ENCODE measurements around the gene MRPL23. TPM values are rescaled to one million over a fixed set of nuclear protein-coding genes. Genes with fewer than 3 reads are reported as not detected.

The MRPL23 gene
- total RNA-seq, 2 donors from 2014 or later, result 59.4 to 60.3 TPM

DNA sequence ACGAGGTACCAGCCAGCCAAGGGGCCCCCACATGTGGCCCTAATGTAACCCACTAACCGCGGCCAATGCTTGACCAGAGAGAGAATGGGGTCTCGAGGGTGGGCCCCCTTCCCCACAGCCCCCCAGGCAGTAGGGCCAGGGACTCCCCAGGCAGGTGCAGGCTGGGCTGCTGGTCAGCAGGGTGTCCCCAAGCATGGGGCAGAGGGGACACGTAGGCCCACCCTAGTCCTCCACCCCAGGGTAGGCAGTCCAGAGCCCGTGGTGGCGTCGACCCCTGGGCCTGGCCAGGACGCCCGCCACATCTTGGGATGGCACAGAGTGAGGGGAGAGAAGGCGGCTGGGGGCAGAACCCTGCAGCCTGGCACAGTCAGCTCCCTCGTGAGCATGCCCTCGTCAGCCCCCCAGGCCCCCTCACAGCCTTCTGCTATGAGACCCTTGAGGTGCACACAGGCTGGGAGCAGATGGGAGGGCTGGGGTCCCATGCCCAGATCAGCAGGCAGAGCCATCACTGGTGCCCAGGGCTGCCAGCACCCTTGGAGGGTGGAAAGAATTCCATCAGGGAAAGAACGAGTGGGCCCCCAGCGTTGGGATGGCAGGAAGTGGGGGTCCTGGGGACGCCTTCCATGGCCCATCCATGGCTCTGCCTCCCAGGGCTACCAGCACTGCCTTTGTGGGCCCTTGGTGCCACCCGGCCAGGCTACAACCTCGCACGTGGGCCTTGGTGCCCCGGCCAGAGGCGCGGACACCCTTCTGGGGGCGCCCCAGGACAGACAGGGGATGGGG lies 21.6 kb upstream of the MRPL23 start:
- Mint-ChIP-seq H3K4me1 (ENCODE audit: low read depth) (no peaks in the 10 kb centered on the region), H3K27me3 (ENCODE audit: low read depth) (no peaks in the 10 kb centered on the region), H3K9me3 (no peaks in the 10 kb centered on the region), H3K27ac (no peak overlapping the region), H3K36me3 (ENCODE audit: insufficient read depth in 2 of 2) (no peaks in the 10 kb centered on the region), H3K4me3 (no peak overlapping the region)
- no peak for DNase-seq
- no peak for ATAC-seq (replicated peaks in 1 of 2)

DNA sequence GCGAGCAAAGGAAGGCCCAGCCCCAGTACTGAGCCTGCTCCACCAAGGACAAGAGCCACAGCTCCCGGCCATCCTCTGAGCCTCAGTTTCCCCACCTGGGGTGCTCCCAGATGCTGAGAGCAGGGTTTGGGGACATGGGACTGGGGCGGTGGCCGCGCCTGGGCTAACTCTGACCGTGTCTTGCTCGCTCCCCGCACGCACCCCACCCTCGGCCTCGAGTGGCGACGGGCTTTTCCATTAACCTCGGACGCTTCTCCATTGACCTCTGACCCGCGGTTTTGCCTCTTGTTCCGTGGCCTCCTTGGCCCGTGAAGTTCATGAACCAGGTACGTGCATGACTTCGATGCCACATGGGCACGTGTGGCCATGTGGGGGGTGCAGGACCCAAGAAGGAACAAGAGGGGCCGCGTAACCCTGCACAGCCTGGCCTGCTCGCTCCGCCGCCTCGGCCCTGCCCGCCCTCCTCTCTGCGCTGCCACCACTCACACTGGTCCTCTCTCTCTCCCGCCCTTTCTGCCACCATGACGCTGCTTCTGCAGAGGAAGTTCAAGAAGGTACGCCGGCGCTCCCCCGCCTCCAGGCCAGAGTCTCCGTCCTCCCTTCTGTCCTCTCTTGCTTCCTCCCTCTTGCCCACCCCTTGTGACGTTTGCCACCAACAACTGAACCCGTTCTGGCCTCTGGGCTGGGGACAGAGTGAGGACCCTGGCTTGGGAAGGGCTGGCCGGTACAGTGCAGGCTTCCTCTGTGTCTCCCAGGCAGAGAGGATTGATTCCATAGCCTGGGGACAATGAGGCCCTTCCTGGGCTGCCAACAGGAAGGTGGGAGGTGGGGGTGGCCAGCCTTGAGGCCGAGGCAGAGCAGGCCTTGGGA lies 20.7 kb upstream of the MRPL23 start:
- no peaks in the 10 kb centered on the region for H3K4me1 Mint-ChIP-seq (ENCODE audit: low read depth)
- peaks cover under 1% of the 10 kb centered on the region for H3K27me3 Mint-ChIP-seq (ENCODE audit: low read depth)
- no peaks in the 10 kb centered on the region for H3K36me3 Mint-ChIP-seq (ENCODE audit: insufficient read depth in 2 of 2)
- DNase-seq, result no peak
- H3K4me3 Mint-ChIP-seq, result no peak overlapping the region
- ATAC-seq (replicated peaks in 1 of 2), result no peak
- no peak overlapping the region for H3K27ac Mint-ChIP-seq
- H3K9me3 Mint-ChIP-seq, result no peaks in the 10 kb centered on the region

DNA sequence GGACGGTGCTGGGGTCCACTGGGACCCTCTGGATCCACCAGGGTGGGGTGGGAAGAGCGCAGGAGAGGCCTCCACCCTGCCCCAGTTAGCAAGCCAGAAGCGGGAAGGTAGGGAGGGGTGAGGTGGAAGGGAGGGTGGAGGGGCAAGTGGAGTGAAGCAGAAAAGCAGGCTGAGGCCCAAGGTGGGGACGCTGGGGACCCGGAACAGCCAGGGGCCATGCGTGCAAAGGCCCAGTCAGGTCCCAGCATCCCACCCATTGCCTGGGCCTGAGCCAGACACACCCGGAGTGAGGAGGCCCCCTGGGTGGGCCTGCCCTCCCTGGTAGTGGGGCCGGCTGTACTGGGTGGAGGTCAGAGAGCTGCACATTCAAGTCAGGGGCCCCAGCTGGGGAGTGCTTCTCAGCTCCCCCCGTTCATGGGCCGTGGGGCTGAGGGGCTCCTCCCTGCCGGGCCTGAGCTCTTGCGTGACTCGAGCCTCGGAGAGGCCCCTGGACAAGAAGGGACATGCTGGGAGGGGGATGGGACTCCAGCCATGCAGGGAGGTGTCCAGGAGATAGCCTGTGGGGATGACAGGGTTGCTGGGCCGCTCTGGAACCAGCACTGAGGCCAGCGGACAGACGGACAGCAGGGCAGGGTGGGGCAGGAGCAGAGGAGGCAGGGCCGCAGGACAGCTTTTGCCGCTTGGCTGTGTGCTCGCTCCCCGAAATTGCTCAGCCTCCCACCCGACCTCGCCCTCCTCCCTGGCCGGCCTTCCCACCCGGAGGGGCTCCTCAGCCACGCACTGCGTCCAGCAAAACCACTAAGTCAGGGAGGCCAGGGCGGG lies 19.9 kb upstream of the MRPL23 start:
- Mint-ChIP-seq H3K27me3 (ENCODE audit: low read depth) (peaks cover 9% of the 10 kb centered on the region), H3K27ac (no peak overlapping the region), H3K4me3 (no peak overlapping the region), H3K4me1 (ENCODE audit: low read depth) (no peaks in the 10 kb centered on the region), H3K36me3 (ENCODE audit: insufficient read depth in 2 of 2) (no peaks in the 10 kb centered on the region), H3K9me3 (no peaks in the 10 kb centered on the region)
- DNase-seq (no peak), ATAC-seq (replicated peaks in 1 of 2) (no peak)

GRCh38 chr11:1927848-1928469 lies 19.2 kb upstream of the MRPL23 start:
- H3K36me3 Mint-ChIP-seq (ENCODE audit: insufficient read depth in 2 of 2), result no peaks in the 10 kb centered on the region
- no peak overlapping the region for H3K27ac Mint-ChIP-seq
- no peaks in the 10 kb centered on the region for H3K9me3 Mint-ChIP-seq
- ATAC-seq (replicated peaks in 1 of 2) (no peak), DNase-seq (no peak)
- peaks cover 9% of the 10 kb centered on the region for H3K27me3 Mint-ChIP-seq (ENCODE audit: low read depth)
- H3K4me1 Mint-ChIP-seq (ENCODE audit: low read depth), result no peaks in the 10 kb centered on the region
- no peak overlapping the region for H3K4me3 Mint-ChIP-seq

DNA sequence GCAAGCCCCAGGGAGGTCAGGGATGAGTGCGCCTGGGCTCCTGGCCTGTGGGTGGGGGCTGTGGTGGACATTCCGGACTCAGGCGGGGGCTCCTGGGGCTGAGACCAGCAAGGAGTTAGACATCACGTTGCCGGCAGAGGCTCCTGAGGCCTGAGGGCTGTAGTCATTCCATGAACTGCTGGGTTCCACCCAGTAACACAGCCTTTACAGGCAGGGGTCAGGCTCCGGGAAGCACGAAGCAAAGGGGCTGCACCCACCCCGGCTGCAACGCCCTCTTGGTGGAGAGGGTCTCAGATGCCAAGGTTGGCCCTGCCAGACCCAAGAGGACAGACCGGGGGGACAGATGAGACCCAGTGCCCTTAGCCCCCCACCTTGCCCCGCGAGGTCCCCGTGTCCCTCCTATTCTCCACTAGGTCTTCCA lies 18.7 kb upstream of the MRPL23 start:
- ATAC-seq (replicated peaks in 1 of 2), result no peak
- H3K27ac Mint-ChIP-seq, result no peak overlapping the region
- no peaks in the 10 kb centered on the region for H3K36me3 Mint-ChIP-seq (ENCODE audit: insufficient read depth in 2 of 2)
- H3K27me3 Mint-ChIP-seq (ENCODE audit: low read depth), result peaks cover 9% of the 10 kb centered on the region
- H3K9me3 Mint-ChIP-seq, result no peaks in the 10 kb centered on the region
- H3K4me1 Mint-ChIP-seq (ENCODE audit: low read depth), result no peaks in the 10 kb centered on the region
- no peak for DNase-seq
- no peak overlapping the region for H3K4me3 Mint-ChIP-seq

DNA sequence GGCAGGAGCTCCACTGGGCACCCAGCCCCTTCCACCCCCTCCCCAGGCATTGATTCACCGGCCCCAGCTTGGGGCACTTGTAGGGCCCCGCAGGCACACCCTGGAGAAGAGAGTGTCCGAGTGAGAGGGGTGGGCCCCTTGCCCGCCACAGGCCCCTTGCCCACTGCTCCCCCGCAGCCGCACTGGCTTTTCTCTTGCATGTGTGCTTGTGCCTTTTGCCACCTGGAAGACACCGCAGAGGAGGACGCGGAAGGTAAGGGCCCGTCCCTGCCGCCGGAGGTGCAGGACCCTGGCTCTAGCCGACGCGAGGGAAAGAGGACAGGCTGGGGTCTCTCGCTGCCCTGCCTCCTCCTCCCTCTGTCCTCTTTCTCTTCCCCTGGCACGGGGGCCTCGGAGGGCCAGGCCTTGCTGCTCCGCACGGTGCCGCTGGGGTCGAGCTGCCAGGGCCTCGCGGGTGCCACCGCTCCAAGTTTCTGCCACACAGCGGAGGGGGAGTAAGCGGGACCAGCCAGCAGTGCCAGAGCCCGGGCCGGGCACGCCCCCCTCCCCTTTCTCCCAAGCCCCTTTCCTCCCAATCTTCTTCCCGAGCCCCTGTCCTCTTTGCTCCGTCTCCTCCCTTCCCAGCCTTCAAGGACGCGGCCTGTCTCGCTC lies 18.1 kb upstream of the MRPL23 start:
- no peaks in the 10 kb centered on the region for H3K9me3 Mint-ChIP-seq
- H3K36me3 Mint-ChIP-seq (ENCODE audit: insufficient read depth in 2 of 2), result no peaks in the 10 kb centered on the region
- H3K4me1 Mint-ChIP-seq (ENCODE audit: low read depth), result no peaks in the 10 kb centered on the region
- H3K27ac Mint-ChIP-seq, result no peak overlapping the region
- H3K4me3 Mint-ChIP-seq, result no peak overlapping the region
- peaks cover 9% of the 10 kb centered on the region for H3K27me3 Mint-ChIP-seq (ENCODE audit: low read depth)
- DNase-seq (no peak), ATAC-seq (replicated peaks in 1 of 2) (no peak)

DNA sequence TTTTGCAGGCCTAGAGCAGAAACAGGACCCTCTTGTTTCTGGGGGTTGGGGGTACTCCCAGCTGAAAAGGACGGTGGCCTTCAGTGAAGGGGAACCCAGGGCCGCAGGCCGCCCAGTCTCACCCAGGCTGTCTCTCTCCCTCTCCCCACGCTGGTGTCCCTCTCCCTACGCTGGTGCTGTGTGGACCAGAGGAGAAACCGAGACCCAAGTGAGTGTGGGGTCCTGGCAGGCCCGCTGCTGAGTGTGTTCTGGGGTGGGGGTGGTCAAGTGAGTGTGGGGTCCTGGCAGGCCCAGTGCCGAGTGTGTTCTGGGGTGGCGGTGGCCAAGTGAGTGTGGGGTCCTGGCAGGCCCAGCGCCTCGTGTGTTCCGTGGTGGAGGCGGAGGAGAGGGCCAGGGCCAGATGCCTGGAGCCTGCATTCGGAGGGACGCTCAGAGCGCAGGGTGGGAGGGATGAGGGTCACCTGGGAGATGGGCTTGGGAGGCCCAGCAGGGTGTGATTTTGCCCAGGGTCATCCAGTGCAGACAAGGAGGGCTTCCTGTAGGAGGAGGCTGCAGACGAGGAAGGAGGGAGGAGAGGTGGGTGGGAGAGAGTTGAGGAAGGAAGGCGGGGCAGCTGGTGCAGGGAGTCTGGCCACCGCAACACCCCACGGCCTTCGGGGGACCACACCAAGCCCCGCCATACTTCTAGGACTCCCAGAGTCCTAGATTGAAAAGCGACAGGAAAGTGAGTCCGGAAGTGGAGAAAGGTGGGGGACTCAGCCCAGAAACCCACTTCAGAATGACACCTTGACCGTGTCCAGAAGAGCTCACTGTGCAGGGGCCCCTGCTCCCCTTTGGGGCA lies 17.3 kb upstream of the MRPL23 start:
- no peak overlapping the region for H3K4me3 Mint-ChIP-seq

DNA sequence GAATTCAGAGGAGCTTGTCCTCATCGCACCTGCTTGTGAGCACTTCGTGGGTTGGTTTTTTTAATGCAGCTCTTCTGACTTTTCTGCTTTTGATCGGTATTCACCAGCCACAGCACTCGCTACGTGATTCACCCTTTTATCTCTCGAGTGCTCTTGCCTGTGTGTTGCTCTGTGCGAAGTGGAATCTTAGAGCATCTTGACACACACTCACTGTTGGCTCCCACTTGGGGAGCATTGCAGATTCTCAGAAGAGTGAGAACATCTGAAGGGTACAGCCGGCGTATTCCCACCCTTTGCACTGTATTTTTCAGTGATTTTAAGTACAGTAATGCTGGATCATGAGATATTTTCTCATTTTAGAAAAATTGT lies 16.7 kb upstream of the MRPL23 start:
- Mint-ChIP-seq H3K4me1 (ENCODE audit: low read depth) (no peaks in the 10 kb centered on the region), H3K27me3 (ENCODE audit: low read depth) (peaks cover 9% of the 10 kb centered on the region), H3K36me3 (ENCODE audit: insufficient read depth in 2 of 2) (no peaks in the 10 kb centered on the region), H3K9me3 (no peaks in the 10 kb centered on the region), H3K4me3 (no peak overlapping the region), H3K27ac (no peak overlapping the region)
- peak in 1 of 2 donors; percentile 20 for ATAC-seq (replicated peaks in 1 of 2)
- DNase-seq, result no peak

More for the DNA sequence above, 17.3 kb upstream of the MRPL23 start:
- Mint-ChIP-seq H3K36me3 (ENCODE audit: insufficient read depth in 2 of 2) (no peaks in the 10 kb centered on the region), H3K9me3 (no peaks in the 10 kb centered on the region), H3K27ac (no peak overlapping the region), H3K4me1 (ENCODE audit: low read depth) (no peaks in the 10 kb centered on the region), H3K27me3 (ENCODE audit: low read depth) (peaks cover 9% of the 10 kb centered on the region)
- ATAC-seq (replicated peaks in 1 of 2) (no peak), DNase-seq (no peak)

GRCh38 chr11:1931341-1932104 lies 15.6 kb upstream of the MRPL23 start:
- no peaks in the 10 kb centered on the region for H3K36me3 Mint-ChIP-seq (ENCODE audit: insufficient read depth in 2 of 2)
- H3K4me3 Mint-ChIP-seq, result no peak overlapping the region
- H3K9me3 Mint-ChIP-seq, result no peaks in the 10 kb centered on the region
- H3K27me3 Mint-ChIP-seq (ENCODE audit: low read depth), result peaks cover 9% of the 10 kb centered on the region
- no peak for DNase-seq
- no peaks in the 10 kb centered on the region for H3K4me1 Mint-ChIP-seq (ENCODE audit: low read depth)
- H3K27ac Mint-ChIP-seq, result no peak overlapping the region
- no peak for ATAC-seq (replicated peaks in 1 of 2)

DNA sequence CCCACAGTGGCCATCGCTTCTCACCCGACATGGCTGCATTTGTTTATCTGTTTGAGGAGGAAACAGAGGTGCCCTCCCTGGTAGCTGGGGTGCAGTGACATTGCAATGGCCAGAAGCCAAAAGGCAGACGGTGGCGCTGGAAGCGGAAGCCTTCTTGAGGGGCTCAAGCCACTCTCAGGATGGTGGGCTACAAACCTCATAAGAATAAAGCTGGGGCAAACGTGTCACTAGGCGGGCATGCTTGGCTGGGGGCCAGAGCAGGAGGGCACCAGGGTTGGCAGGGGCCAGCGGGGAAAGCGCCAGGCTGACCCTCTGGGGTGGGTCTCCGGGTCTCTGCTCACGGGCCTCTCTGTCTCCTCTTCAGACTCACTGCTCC lies 15.0 kb upstream of the MRPL23 start:
- H3K27me3 Mint-ChIP-seq (ENCODE audit: low read depth), result peaks cover 9% of the 10 kb centered on the region
- H3K36me3 Mint-ChIP-seq (ENCODE audit: insufficient read depth in 2 of 2), result no peaks in the 10 kb centered on the region
- no peak overlapping the region for H3K27ac Mint-ChIP-seq
- ATAC-seq (replicated peaks in 1 of 2), result no peak
- no peak for DNase-seq
- no peaks in the 10 kb centered on the region for H3K9me3 Mint-ChIP-seq
- no peak overlapping the region for H3K4me3 Mint-ChIP-seq
- no peaks in the 10 kb centered on the region for H3K4me1 Mint-ChIP-seq (ENCODE audit: low read depth)

DNA sequence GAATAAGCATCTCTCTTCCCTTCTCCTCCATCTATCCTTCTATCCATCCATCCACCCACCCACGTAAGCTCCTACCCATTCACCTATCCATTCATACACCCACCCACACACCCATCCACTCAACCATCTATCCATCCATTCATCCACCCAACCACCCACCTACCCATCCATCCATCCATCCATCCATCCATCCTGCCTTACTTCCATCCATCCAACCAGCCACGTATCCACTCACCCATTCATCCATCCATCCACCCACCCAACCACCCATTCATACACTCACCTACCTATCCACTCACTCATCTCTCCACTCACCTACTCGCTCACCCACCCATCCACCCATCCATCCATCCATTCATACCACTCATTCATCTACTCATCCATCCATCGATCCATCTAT lies 14.5 kb upstream of the MRPL23 start:
- no peak overlapping the region for H3K27ac Mint-ChIP-seq
- H3K4me1 Mint-ChIP-seq (ENCODE audit: low read depth), result no peaks in the 10 kb centered on the region
- H3K4me3 Mint-ChIP-seq, result no peak overlapping the region
- no peak for DNase-seq
- no peak for ATAC-seq (replicated peaks in 1 of 2)
- no peaks in the 10 kb centered on the region for H3K9me3 Mint-ChIP-seq
- H3K27me3 Mint-ChIP-seq (ENCODE audit: low read depth), result peaks cover 9% of the 10 kb centered on the region
- H3K36me3 Mint-ChIP-seq (ENCODE audit: insufficient read depth in 2 of 2), result no peaks in the 10 kb centered on the region

Data from activated T-cell treated with anti-CD3 and anti-CD28 coated beads, Interleukin-2, amount 50 U/mL, for 72 hours (primary cell).